HFF-Myc (cell line): ENCODE data around the gene CABLES2.
A peak's percentile ranks its signal among the peaks of the same experiment; 100 is the strongest.

ENCODE experiments used
- DNase-seq: peaks from one replicate; pipeline ENCODE4 v3.0.0-alpha.2; 2011; ENCODE audit warnings: low read depth; ENCODE audit errors: extremely low read depth
- H3K4me3 ChIP-seq: replicated peaks from 2 replicates; pipeline ENCODE4 v1.5.1; 2011; ENCODE audit warnings: low read depth, mild to moderate bottlenecking, control low read depth, low read length
- TF ChIP-seq, protein P1 (sequence below): IDR thresholded peaks from 2 replicates; pipeline ENCODE4 v1.5.1; 2012; ENCODE audit warnings: mild to moderate bottlenecking, low read depth, low read length, control low read depth; ENCODE audit errors: missing control alignments

The CABLES2 gene

DNA sequence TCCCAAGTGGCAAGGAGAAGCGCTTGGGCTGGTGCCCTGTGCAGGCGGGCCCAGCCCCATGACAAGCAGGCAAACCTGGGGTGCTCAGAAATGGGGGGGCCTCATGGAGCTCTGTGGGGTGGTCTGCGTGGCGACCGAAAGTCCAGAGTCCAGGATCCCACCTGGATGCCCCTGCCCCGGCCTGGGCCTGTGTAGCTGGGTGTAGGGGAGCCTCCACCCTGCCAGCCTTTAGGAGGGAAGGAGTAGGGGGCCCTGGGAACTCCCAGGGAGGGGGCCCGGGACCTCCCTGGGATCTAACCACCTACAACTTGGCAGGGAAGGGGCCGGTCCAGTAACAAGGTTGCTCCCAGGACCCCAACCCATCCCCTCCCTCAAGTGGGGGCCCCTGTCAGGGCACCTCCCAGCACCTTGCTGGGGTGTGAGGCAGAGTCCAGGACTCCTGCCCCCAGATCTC lies 35.5 kb downstream of the CABLES2 start:
- no peak for DNase-seq
- TF ChIP-seq, protein P1, sequence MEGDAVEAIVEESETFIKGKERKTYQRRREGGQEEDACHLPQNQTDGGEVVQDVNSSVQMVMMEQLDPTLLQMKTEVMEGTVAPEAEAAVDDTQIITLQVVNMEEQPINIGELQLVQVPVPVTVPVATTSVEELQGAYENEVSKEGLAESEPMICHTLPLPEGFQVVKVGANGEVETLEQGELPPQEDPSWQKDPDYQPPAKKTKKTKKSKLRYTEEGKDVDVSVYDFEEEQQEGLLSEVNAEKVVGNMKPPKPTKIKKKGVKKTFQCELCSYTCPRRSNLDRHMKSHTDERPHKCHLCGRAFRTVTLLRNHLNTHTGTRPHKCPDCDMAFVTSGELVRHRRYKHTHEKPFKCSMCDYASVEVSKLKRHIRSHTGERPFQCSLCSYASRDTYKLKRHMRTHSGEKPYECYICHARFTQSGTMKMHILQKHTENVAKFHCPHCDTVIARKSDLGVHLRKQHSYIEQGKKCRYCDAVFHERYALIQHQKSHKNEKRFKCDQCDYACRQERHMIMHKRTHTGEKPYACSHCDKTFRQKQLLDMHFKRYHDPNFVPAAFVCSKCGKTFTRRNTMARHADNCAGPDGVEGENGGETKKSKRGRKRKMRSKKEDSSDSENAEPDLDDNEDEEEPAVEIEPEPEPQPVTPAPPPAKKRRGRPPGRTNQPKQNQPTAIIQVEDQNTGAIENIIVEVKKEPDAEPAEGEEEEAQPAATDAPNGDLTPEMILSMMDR, result no peak
- no peak overlapping the region for H3K4me3 ChIP-seq

DNA sequence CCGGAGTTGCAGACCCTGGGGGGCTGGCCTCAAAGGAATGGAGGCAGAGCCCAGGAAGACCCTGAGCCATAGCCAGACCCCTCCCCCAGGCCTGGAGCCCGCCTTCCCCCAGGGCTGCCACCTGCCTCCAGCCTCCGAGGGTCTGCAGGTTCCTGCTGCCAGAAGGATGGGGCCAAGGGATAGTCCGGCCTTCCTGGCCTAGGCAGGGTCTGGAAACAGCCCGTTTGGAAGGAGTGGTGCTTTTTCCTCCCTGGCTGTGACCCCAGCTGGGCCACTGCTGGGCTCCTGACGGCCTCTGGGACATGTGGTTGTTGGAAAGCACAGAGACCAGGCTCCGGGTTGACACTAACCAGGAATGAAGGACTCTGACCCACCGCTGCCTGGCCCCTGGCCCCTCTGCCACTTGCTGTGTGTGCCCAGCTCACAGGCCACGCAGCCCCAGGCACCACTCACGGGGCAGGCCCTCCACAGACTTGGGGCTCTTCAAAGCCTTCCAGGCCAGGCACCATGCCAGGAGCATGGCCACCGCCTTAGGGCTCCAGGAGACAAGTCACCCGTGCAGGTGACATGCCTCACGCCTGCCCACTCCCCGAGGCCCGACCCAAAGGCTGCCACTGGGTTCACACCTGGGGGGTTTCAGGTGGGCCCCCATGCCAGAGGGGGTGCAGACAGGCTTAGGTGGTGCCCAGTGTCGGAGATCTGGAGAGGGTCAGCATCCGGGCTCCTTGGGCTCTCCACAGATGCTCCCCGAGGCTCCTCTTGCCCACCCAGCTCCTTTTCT lies 36.1 kb downstream of the CABLES2 start:
- no peak overlapping the region for H3K4me3 ChIP-seq
- DNase-seq, result no peak
- TF ChIP-seq, protein P1, result no peak

DNA sequence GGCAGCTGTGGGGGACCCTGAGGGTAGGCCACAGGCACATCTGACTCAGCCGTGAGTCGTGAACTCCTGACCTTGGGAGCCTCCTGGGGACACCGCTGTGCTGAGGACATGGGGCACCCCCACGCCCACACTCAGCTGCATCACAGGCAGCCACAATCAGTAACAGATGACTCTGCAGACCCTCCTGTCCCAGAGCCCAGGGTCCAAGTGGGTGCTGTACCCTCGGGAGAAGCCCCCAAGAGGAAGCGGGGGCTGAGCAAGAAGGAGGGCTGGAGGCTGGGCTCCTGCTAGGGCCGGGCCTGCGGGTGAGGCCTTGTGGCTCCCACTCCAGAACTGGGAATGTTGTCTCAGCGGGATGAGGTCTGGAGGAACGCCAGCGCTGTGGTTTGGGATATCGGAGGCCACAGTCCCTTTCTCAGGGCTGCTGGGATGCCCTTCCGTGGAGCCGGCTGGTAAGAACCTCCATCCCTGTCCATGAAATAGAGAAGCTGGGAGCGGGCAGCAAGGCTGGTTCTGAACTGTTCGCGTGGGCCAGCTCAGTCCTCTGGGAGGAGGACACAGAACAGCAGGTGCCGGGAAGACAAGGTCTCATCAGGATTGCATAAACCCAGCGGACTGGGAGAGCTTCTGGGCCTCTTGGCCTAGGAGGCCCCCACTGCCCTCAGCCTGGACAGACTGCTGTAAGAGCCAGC lies 36.8 kb downstream of the CABLES2 start:
- TF ChIP-seq, protein P1, result no peak
- peak; percentile 54 for DNase-seq
- H3K4me3 ChIP-seq, result no peak overlapping the region

DNA sequence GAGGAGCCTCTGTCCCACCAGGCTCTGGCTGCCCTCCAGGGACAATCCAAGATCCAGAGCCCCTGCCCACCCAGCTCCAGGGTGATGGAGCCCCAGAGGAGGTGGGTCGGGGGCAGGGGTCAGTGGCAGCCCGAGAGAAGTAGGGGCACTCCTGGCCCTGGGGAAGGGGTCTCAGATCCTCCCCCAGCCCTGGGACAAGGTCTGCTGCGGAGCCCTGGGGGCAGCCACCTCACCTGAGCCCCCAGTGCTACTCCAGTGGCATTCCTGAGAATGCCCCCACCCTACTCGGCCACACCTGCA lies 37.3 kb downstream of the CABLES2 start:
- TF ChIP-seq, protein P1, result no peak
- no peak overlapping the region for H3K4me3 ChIP-seq
- DNase-seq, result no peak

DNA sequence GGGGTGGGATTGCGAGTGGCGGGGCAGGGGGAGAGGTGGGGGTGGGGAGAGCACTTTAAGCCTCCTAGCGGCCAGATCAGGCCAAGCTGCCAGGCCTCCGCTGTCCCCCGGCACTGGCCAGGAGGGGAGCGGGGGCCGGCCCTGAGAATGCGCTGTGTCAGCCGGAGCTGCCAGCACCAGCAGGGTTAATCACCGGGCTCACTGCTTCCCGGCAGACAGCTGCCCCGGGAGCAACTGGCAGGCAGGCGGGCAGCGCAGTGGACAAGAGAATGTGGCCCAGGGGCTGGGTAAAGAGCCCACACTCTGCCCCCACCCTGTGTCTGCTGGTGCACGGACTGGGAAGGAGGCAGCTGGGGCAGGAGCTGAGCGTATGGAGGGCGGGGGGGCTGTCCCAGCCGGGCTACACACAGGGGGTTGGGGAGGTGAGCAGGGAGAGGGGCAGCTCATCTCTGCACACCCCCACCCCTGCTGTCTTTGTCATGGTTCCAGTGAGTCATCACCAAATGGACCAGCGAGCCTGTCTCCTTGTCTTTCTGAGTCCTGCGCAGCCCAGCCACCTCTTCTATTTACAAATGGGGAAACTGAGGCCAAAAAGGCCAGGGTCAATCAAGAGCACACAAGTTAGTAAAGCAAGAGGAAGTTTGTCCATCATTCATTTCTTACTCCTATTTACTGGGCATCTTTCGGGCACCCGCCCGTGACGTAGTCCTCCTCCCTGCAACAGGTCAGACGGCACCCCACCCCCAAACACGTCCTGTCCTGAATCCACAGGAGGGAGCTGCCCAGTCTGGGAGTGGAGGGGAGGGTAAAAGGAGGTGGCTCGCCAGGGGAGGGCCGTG lies 37.9 kb downstream of the CABLES2 start:
- TF ChIP-seq, protein P1, result peak; percentile 24
- no peak for DNase-seq
- H3K4me3 ChIP-seq, result no peak overlapping the region

DNA sequence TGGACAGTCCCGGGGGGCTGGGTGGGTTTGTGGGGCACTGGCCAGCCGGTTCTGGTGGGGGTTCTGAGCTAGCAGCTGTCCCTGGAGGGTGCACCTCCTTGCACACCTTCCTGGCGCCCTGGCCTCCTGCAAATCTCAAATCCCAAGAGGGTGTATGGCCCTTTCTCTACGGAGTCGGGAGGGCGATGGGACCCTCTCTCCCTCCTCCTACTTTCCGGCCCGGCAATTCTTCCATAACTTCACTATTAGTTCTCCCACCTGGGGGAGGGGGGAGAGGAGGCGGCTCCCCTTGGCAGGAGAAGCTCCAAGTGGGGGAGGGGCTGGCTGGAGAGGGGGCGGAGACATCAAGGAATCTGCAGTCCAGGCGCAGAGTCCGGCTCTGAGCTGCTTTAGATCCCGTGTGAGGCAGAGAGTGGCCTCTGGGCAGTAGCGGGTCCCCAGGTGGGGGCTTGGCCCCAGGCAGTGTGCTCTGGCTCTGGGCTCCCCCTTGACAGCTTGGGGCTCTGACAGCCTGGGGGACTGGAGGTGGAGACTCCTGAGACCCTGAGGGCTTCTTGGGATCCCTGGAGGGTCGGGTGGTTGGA lies 38.6 kb downstream of the CABLES2 start:
- TF ChIP-seq, protein P1, result no peak
- no peak for DNase-seq
- H3K4me3 ChIP-seq, result no peak overlapping the region
